ENCODE data around the gene BLM.

DNA sequence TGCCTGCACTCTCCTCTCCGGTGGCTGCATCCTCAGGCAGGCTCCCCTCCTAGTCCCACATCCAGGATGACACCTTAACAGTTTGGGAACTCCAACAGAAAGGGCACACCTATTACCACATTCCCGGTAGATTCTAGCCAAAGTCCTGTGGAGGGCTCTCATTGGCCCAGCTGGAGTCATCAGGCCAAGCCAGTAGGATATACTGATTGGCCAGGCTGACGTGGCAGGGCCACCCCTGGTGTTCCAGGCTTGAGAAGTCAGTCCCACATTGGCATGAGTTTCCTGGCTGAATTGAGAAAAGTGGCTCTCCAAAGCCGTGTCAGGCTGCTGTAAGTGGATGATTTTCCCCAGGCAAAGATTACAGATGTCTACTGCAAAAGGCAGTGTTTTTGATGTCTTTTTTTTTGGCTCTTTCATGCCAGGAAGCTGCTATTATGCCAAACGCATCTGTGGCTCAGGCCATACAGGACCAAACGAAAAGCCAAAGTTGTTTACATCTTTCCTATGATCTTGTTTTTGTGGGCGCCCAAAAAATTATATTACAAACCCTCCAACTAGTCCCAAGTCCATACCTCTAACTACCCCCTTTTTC lies 6.6 kb upstream of the BLM start:
- no peak for TF ChIP-seq POLR2A (IDR thresholded peaks at IDR 0.05)
- TF ChIP-seq, protein P1, sequence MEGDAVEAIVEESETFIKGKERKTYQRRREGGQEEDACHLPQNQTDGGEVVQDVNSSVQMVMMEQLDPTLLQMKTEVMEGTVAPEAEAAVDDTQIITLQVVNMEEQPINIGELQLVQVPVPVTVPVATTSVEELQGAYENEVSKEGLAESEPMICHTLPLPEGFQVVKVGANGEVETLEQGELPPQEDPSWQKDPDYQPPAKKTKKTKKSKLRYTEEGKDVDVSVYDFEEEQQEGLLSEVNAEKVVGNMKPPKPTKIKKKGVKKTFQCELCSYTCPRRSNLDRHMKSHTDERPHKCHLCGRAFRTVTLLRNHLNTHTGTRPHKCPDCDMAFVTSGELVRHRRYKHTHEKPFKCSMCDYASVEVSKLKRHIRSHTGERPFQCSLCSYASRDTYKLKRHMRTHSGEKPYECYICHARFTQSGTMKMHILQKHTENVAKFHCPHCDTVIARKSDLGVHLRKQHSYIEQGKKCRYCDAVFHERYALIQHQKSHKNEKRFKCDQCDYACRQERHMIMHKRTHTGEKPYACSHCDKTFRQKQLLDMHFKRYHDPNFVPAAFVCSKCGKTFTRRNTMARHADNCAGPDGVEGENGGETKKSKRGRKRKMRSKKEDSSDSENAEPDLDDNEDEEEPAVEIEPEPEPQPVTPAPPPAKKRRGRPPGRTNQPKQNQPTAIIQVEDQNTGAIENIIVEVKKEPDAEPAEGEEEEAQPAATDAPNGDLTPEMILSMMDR (IDR thresholded peaks at IDR 0.05 in 4 of 5, conservative IDR thresholded peaks at IDR 0.05 in 1 of 5): no peak
